Measurements from ENCODE around the gene NUF2.
"Not testable (repeated sequence)": the region's sequence is repeated elsewhere in the genome, so short reads cannot be mapped to it uniquely, and the experiment has no call there.

NUF2 gene

DNA sequence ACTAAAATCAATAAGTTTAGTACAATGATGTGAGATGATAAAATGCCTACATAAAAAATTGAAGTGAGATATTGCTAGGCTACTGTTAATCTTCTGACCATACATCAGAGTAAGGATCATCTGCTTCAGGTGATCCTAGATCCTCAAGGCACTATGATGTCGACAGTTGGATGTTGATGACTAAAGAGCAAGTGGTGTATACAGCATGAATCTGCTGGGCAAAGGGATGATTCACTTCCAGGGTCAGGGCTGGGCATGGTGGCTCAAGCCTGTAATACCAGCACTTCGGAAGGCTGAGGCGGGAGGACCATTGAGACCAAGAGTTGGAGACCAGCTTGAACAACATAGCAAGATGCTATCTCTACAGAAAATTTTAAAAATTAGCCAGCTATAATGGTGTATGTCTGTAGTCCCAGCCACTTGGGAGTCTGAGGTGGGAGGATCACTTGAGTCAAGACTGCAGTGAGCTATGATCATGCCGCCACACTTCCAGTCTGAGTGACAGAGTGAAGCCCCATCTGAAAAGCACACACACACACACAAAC is 24.6 kb downstream of the NUF2 start:
- peaks cover 35% of the 10 kb centered on the region for H3K36me3 ChIP-seq (ENCODE audit: control insufficient read depth, low read depth, low read length)
- H3K4me1 ChIP-seq (ENCODE audit: control insufficient read depth, low read depth, low read length), result no peaks in the 10 kb centered on the region
- H3K4me3 ChIP-seq (ENCODE audit: low read length), result no peak overlapping the region
- no peaks in the 10 kb centered on the region for H3K27me3 ChIP-seq (ENCODE audit: control insufficient read depth, insufficient read depth, low read length)
- H3K9ac ChIP-seq (ENCODE audit: low read length), result no peak overlapping the region
- H3K27ac ChIP-seq (ENCODE audit: low read length), result no peak overlapping the region
- H3K9me3 ChIP-seq (ENCODE audit: control insufficient read depth, low read depth, low read length), result no peaks in the 10 kb centered on the region

DNA sequence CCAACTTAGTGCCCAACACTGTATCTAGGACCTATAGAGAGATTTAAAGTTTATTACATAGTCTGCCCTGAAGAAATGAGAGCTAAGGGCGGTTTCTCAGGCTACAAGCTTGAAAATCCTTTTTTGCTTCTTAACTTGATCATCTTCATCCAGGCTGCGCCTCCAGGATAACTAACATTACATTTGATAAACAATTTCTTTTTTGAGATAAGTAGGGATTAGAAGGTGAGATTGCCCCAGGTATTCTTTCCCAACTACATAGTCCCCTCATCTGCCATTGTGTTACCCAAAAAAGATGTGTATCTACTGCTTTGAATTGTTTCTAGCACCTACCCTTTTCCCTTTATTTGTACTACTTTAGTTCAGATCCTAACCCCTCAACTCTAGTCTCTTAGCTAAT is 25.4 kb downstream of the NUF2 start:
- Histone ChIP-seq H3K9ac (ENCODE audit: low read length) (no peak overlapping the region), H3K36me3 (ENCODE audit: control insufficient read depth, low read depth, low read length) (peaks cover 35% of the 10 kb centered on the region), H3K4me1 (ENCODE audit: control insufficient read depth, low read depth, low read length) (no peaks in the 10 kb centered on the region), H3K4me3 (ENCODE audit: low read length) (no peak overlapping the region), H3K27ac (ENCODE audit: low read length) (no peak overlapping the region), H3K27me3 (ENCODE audit: control insufficient read depth, insufficient read depth, low read length) (no peaks in the 10 kb centered on the region), H3K9me3 (ENCODE audit: control insufficient read depth, low read depth, low read length) (no peaks in the 10 kb centered on the region)

DNA sequence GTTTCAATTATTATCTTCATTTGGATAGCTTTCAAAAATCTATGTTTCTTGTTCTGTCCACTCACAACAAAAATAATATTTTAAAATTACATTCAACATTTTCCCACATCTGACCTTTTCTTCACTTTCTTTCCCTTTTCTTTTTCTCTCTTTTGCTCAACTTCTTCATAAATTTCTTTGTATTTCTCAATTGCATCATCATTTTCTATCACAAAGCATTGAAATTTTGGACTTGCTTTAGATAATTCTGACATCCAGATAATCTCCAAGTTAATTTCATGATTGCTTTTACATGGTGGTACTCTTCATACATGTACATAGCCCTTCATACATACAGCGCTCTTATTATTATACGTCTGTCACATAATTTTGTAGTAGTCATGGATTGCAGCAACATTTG is 30.2 kb downstream of the NUF2 start:
- H3K36me3 ChIP-seq (ENCODE audit: control insufficient read depth, low read depth, low read length), result peaks cover 33% of the 10 kb centered on the region

DNA sequence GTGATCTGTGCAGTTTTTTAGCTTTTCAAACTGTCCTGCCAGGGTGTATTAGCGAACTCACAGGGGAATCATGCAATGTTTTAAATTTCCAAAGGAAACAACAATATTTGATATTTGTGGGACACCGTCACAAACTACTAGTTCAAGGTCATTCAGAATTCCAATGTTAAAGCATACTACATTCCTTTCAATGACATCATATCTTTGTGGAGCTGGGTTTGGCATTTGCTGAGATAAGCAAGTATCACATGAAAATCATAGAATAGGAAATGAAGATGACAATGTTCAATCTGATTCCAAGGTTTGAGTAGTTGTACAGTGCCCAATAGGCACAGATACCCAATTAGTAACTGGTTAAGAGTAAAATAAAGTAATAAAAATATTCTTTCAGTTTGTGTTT is 35.6 kb downstream of the NUF2 start:
- Histone ChIP-seq H3K27me3 (ENCODE audit: control insufficient read depth, insufficient read depth, low read length) (no peaks in the 10 kb centered on the region), H3K36me3 (ENCODE audit: control insufficient read depth, low read depth, low read length) (peaks cover 7% of the 10 kb centered on the region), H3K4me3 (ENCODE audit: low read length) (no peak overlapping the region), H3K9me3 (ENCODE audit: control insufficient read depth, low read depth, low read length) (no peaks in the 10 kb centered on the region), H3K4me1 (ENCODE audit: control insufficient read depth, low read depth, low read length) (no peaks in the 10 kb centered on the region), H3K27ac (ENCODE audit: low read length) (no peak overlapping the region), H3K9ac (ENCODE audit: low read length) (no peak overlapping the region)

More for the DNA sequence above, 30.2 kb downstream of the NUF2 start:
- no peaks in the 10 kb centered on the region for H3K4me1 ChIP-seq (ENCODE audit: control insufficient read depth, low read depth, low read length)
- no peak overlapping the region for H3K27ac ChIP-seq (ENCODE audit: low read length)
- no peaks in the 10 kb centered on the region for H3K27me3 ChIP-seq (ENCODE audit: control insufficient read depth, insufficient read depth, low read length)
- no peak overlapping the region for H3K9ac ChIP-seq (ENCODE audit: low read length)
- no peak overlapping the region for H3K4me3 ChIP-seq (ENCODE audit: low read length)
- no peaks in the 10 kb centered on the region for H3K9me3 ChIP-seq (ENCODE audit: control insufficient read depth, low read depth, low read length)

- H3K36me3 ChIP-seq (ENCODE audit: control insufficient read depth, low read depth, low read length); H3K4me3 ChIP-seq (ENCODE audit: low read length); H3K4me1 ChIP-seq (ENCODE audit: control insufficient read depth, low read depth, low read length); H3K9me3 ChIP-seq (ENCODE audit: control insufficient read depth, low read depth, low read length); H3K27ac ChIP-seq (ENCODE audit: low read length); H3K9ac ChIP-seq (ENCODE audit: low read length); H3K27me3 ChIP-seq (ENCODE audit: control insufficient read depth, insufficient read depth, low read length): not testable (repeated sequence)
These were observed 36.4 kb downstream of the NUF2 start for GRCh38 chr1:163358172-163358571.

DNA sequence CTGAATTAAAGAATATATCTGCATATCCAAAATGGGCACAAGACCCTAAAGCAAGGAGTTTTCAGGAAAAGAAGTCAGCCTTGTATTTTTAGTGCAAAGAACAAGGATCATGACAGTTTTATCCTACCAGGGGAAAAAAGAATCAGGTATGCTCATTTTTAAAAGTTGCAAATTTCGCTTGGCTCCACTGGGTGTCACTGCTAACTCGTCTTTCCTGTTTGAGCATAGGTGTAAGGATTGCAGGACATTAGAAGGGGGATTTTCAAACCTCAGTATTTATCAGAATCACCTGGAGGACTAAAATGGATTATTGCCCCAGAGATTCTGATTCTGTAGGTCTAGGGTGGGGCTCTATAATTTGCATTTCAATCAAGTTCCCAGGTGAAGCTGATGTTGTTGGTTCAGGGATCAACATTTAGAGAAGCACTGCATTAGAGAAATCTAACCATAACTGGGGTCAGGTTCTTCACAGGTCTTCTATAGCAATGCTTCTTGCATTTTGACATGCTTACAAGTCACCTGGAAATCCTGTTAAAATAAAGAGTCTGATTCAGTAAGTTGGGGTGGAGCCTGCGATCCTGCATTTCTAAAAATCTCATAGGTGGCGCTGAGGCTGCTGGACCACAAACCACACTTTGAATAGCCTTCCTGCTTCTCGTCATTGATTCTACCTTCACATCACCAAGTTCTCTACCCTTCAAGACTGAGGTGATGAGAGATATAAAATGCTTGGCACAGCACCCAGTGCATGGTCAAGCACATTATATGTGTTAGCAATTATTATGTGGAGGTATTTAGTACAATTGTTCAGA is 39.6 kb downstream of the NUF2 start:
- Histone ChIP-seq H3K9me3 (ENCODE audit: control insufficient read depth, low read depth, low read length) (no peaks in the 10 kb centered on the region), H3K27me3 (ENCODE audit: control insufficient read depth, insufficient read depth, low read length) (no peaks in the 10 kb centered on the region), H3K4me1 (ENCODE audit: control insufficient read depth, low read depth, low read length) (no peaks in the 10 kb centered on the region), H3K36me3 (ENCODE audit: control insufficient read depth, low read depth, low read length) (peaks cover 5% of the 10 kb centered on the region), H3K27ac (ENCODE audit: low read length) (no peak overlapping the region), H3K4me3 (ENCODE audit: low read length) (no peak overlapping the region), H3K9ac (ENCODE audit: low read length) (no peak overlapping the region)

GRCh38 chr1:163365186-163365585 is 43.4 kb downstream of the NUF2 start:
- Histone ChIP-seq H3K4me1 (ENCODE audit: control insufficient read depth, low read depth, low read length) (peaks cover 16% of the 10 kb centered on the region), H3K36me3 (ENCODE audit: control insufficient read depth, low read depth, low read length) (no peaks in the 10 kb centered on the region), H3K9ac (ENCODE audit: low read length) (no peak overlapping the region), H3K9me3 (ENCODE audit: control insufficient read depth, low read depth, low read length) (no peaks in the 10 kb centered on the region), H3K27ac (ENCODE audit: low read length) (no peak overlapping the region), H3K4me3 (ENCODE audit: low read length) (no peak overlapping the region), H3K27me3 (ENCODE audit: control insufficient read depth, insufficient read depth, low read length) (no peaks in the 10 kb centered on the region)

GRCh38 chr1:163366555-163366954 is 44.8 kb downstream of the NUF2 start:
- no peaks in the 10 kb centered on the region for H3K27me3 ChIP-seq (ENCODE audit: control insufficient read depth, insufficient read depth, low read length)
- H3K9me3 ChIP-seq (ENCODE audit: control insufficient read depth, low read depth, low read length), result no peaks in the 10 kb centered on the region
- no peak overlapping the region for H3K4me3 ChIP-seq (ENCODE audit: low read length)
- H3K9ac ChIP-seq (ENCODE audit: low read length), result no peak overlapping the region
- H3K4me1 ChIP-seq (ENCODE audit: control insufficient read depth, low read depth, low read length), result peaks cover 16% of the 10 kb centered on the region
- H3K36me3 ChIP-seq (ENCODE audit: control insufficient read depth, low read depth, low read length), result no peaks in the 10 kb centered on the region
- H3K27ac ChIP-seq (ENCODE audit: low read length), result no peak overlapping the region

- H3K9me3 ChIP-seq (ENCODE audit: control insufficient read depth, low read depth, low read length), result no peaks in the 10 kb centered on the region
- no peaks in the 10 kb centered on the region for H3K36me3 ChIP-seq (ENCODE audit: control insufficient read depth, low read depth, low read length)
- H3K27ac ChIP-seq (ENCODE audit: low read length), result no peak overlapping the region
- H3K4me3 ChIP-seq (ENCODE audit: low read length), result no peak overlapping the region
- no peaks in the 10 kb centered on the region for H3K27me3 ChIP-seq (ENCODE audit: control insufficient read depth, insufficient read depth, low read length)
- H3K9ac ChIP-seq (ENCODE audit: low read length), result no peak overlapping the region
- H3K4me1 ChIP-seq (ENCODE audit: control insufficient read depth, low read depth, low read length), result peaks cover 16% of the 10 kb centered on the region
These were observed 46.0 kb downstream of the NUF2 start for GRCh38 chr1:163367721-163368120.

- Histone ChIP-seq H3K27ac (ENCODE audit: low read length) (no peak overlapping the region), H3K4me1 (ENCODE audit: control insufficient read depth, low read depth, low read length) (peaks cover 9% of the 10 kb centered on the region), H3K4me3 (ENCODE audit: low read length) (no peak overlapping the region), H3K9me3 (ENCODE audit: control insufficient read depth, low read depth, low read length) (no peaks in the 10 kb centered on the region), H3K9ac (ENCODE audit: low read length) (no peak overlapping the region), H3K27me3 (ENCODE audit: control insufficient read depth, insufficient read depth, low read length) (no peaks in the 10 kb centered on the region), H3K36me3 (ENCODE audit: control insufficient read depth, low read depth, low read length) (no peaks in the 10 kb centered on the region)
These were observed 50.8 kb downstream of the NUF2 start for GRCh38 chr1:163372576-163372975.

DNA sequence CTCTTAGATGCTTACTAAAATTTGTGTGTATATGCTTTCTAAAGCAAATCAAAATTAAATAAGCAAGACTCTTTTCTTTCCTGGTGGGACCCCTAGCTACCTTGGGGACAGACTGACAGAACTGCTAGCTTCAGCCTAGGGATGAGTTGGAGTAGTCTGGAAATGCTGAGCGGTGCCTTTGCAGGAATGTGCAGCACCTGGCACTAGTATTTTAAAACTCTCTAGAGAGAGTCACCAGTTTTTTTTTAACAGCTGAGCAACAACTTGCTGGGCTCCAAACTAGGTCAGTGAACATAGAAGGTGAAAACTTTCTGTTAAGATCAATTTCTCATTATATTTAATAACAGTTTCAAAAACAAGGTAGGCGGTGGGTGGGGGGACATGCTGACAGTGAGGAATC is 56.8 kb downstream of the NUF2 start:
- Histone ChIP-seq H3K36me3 (ENCODE audit: control insufficient read depth, low read depth, low read length) (no peaks in the 10 kb centered on the region), H3K9me3 (ENCODE audit: control insufficient read depth, low read depth, low read length) (no peaks in the 10 kb centered on the region), H3K4me3 (ENCODE audit: low read length) (no peak overlapping the region), H3K4me1 (ENCODE audit: control insufficient read depth, low read depth, low read length) (no peaks in the 10 kb centered on the region), H3K27ac (ENCODE audit: low read length) (no peak overlapping the region), H3K27me3 (ENCODE audit: control insufficient read depth, insufficient read depth, low read length) (no peaks in the 10 kb centered on the region), H3K9ac (ENCODE audit: low read length) (no peak overlapping the region)

DNA sequence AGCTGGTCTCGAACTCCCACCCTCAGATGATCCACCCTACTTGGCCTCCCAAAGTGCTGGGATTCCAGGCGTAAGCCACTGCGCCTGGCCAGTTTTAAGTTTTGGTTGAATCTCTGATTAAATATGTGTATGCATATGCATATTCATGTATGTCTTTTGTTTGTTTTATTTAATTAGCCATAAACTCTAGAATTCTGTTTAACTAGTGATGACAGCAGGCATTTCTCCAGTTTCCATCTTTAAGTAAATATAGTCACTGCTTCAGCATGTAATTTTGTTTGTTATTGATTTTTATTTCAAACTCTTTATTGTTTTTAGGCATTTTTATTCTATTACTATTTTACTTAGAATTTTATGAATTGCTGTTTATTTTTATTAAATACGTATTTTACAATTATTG is 58.0 kb downstream of the NUF2 start:
- no peak overlapping the region for H3K9ac ChIP-seq (ENCODE audit: low read length)
- no peak overlapping the region for H3K4me3 ChIP-seq (ENCODE audit: low read length)
- H3K27me3 ChIP-seq (ENCODE audit: control insufficient read depth, insufficient read depth, low read length), result no peaks in the 10 kb centered on the region
- H3K36me3 ChIP-seq (ENCODE audit: control insufficient read depth, low read depth, low read length), result no peaks in the 10 kb centered on the region
- no peak overlapping the region for H3K27ac ChIP-seq (ENCODE audit: low read length)
- no peaks in the 10 kb centered on the region for H3K9me3 ChIP-seq (ENCODE audit: control insufficient read depth, low read depth, low read length)
- H3K4me1 ChIP-seq (ENCODE audit: control insufficient read depth, low read depth, low read length), result no peaks in the 10 kb centered on the region

Data from iPS-18a (cell line).